HepG2 (cell line): Measurements from ENCODE around the gene SCFD2. TPM values are rescaled to one million over a fixed set of nuclear protein-coding genes. Genes with fewer than 3 reads are reported as not detected.

Experiments
- ATAC-seq: fragments of 200-7000 bp; cut with Tn5 transposase; 3 replicates; pipeline ENCODE4 v1.9.1; 2020; ENCODE audit warnings: mild to moderate bottlenecking, moderate library complexity
- BruUV-seq: library from RNA; stranded (reverse); fragments of 400-500 nt; replicated peaks from 2 replicates; lab custom pipeline; 2021; lab: Mats Ljungman, UMichigan
- CTCF ChIA-PET: fragments of 300-600 bp; formaldehyde crosslinking; extraction: SDS; loops from one replicate; lab custom pipeline; 2021; ENCODE audit warnings: low total read pairs, inconsistent platforms, low intra/inter-chr PET ratio; lab: Yijun Ruan, JAX
- POLR2A ChIA-PET: fragments of 350-600 bp; sonication (Branson Sonifier 250); formaldehyde crosslinking; loops from one replicate; lab custom pipeline; 2020; ENCODE audit warnings: antibody characterized with exemption, inconsistent platforms; lab: Yijun Ruan, JAX
- DNase-seq: peaks from one replicate; pipeline ENCODE4 v3.0.0-alpha.2; 2015; ENCODE audit warnings: low spot score
- FAIRE-seq: peaks from 3 replicates; lab custom pipeline; 2011; peaks lifted over from hg19 to GRCh38; lab: Jason Lieb, UNC
- H2AFZ ChIP-seq: one replicate; pipeline ENCODE4 v1.6.1; 2011; ENCODE audit warnings: low read length, inconsistent platforms
- H3K27ac ChIP-seq: fragments of 300-600 bp; 3 replicates; pipeline ENCODE4 v1.8.0; 2011; ENCODE audit warnings: mixed run types, mild to moderate bottlenecking, mixed read lengths, low read length, inconsistent platforms; ENCODE audit not compliant: insufficient read depth; ENCODE audit errors: extremely low read length
- H3K27me3 ChIP-seq, 2 experiments: fragments of 200-600 bp in 1 of 2; 2 replicates in 1 of 2; 3 replicates in 1 of 2; pipeline versions ENCODE4 v1.6.0 to v1.8.0; 2011; ENCODE audit warnings: low read length in 2 of 2, mild to moderate bottlenecking in 2 of 2, moderate library complexity in 2 of 2, inconsistent platforms in 1 of 2; ENCODE audit not compliant: insufficient read depth in 2 of 2, control insufficient read depth in 1 of 2
- H3K36me3 ChIP-seq, 2 experiments: fragments of 200-600 bp in 1 of 2; replicated peaks in 1 of 2; 2 replicates in 1 of 2; 3 replicates in 1 of 2; pipeline versions ENCODE4 v1.5.1 to v1.8.0; 2011; ENCODE audit warnings: low read length in 2 of 2, inconsistent platforms in 1 of 2; ENCODE audit not compliant: insufficient read depth in 2 of 2, control insufficient read depth in 1 of 2
- H3K4me1 ChIP-seq: 2 replicates; pipeline ENCODE4 v1.5.1; 2012; ENCODE audit warnings: low read length, inconsistent platforms; ENCODE audit not compliant: insufficient read depth
- H3K4me2 ChIP-seq: 2 replicates; pipeline ENCODE4 v1.6.0; 2011; ENCODE audit warnings: low read depth, low read length, inconsistent platforms
- H3K4me3 ChIP-seq, 3 experiments: fragments of 200-600 bp in 1 of 3; sonication (generic), shearing (Covaris generic) in 1 of 3; replicated peaks in 1 of 3; 2 replicates each; pipeline ENCODE4 v1.5.1; 2011 to 2016; ENCODE audit warnings: low read length in 3 of 3, inconsistent platforms in 2 of 3, low read depth in 2 of 3, mild to moderate bottlenecking in 2 of 3, control low read depth in 1 of 3, mixed read lengths in 1 of 3; ENCODE audit not compliant: insufficient read depth in 1 of 3
- H3K79me2 ChIP-seq: one replicate; pipeline ENCODE4 v1.6.1; 2011; ENCODE audit warnings: low read length, inconsistent platforms; ENCODE audit not compliant: insufficient read depth
- H3K9ac ChIP-seq: 2 replicates; pipeline ENCODE4 v1.6.0; 2011; ENCODE audit warnings: mild to moderate bottlenecking, low read depth, low read length, inconsistent platforms; ENCODE audit not compliant: insufficient read depth
- H3K9me3 ChIP-seq: 2 replicates; pipeline ENCODE4 v1.5.1; 2012; ENCODE audit warnings: mild to moderate bottlenecking, low read length
- H4K20me1 ChIP-seq: 2 replicates; pipeline ENCODE4 v1.6.0; 2011; ENCODE audit warnings: inconsistent platforms, mild to moderate bottlenecking, low read length, moderate library complexity; ENCODE audit not compliant: insufficient read depth
- MAFF ChIP-seq: IDR thresholded peaks from 2 replicates; pipeline ENCODE4 v1.6.1; 2011; ENCODE audit warnings: low read depth, low read length, improper control_type of control experiment
- MAFK ChIP-seq, 2 experiments: IDR thresholded peaks in 1 of 2; conservative IDR thresholded peaks in 1 of 2; 2 replicates each; pipeline ENCODE4 v1.6.1; 2011; ENCODE audit warnings: improper control_type of control experiment in 2 of 2, low read length in 2 of 2
- ONECUT2 ChIP-seq: sonication (generic); formaldehyde crosslinking; IDR thresholded peaks from 2 replicates; pipeline ENCODE4 v1.4.0; 2020; ENCODE audit warnings: missing genetic modification reagents
- RFX1 ChIP-seq: fragments of 450-650 bp; IDR thresholded peaks from 2 replicates; pipeline ENCODE4 v1.6.1; 2017
- TCF12 ChIP-seq, 2 experiments: fragments of 450-650 bp in 1 of 2; sonication (generic) in 1 of 2; formaldehyde crosslinking in 1 of 2; IDR thresholded peaks; 2 replicates each; pipeline versions ENCODE4 v1.6.1 to v1.8.0; 2017 to 2022; ENCODE audit warnings: antibody characterized with exemption in 1 of 2, mild to moderate bottlenecking in 1 of 2, missing genetic modification reagents in 1 of 2, moderate library complexity in 1 of 2
- WGBS: methylation state at CpG from one replicate; pipeline ENCODE4 v1.1.6; 2017; ENCODE audit warnings: low lambda C conversion rate; 5-methylcytosine and 5-hydroxymethylcytosine counted together
- in situ Hi-C: cut with HindIII; loops from 2 replicates; pipeline ENCODE4 v1.10.0; 2017; ENCODE audit warnings: low pct_unique_long_range_greater_than_20kb; ENCODE audit not compliant: extremely low pct_ligation_motif_present
- intact Hi-C: fragments of 100-400 bp; cut with micrococcal nuclease; formaldehyde crosslinking; loops from one replicate; pipeline ENCODE4 v1.10.0; 2022; ENCODE audit not compliant: unreplicated experiment
- polyA plus RNA-seq, 8 experiments: library from polyadenylated mRNA; depleted of rRNA in 3 of 8; stranded (reverse) in 7 of 8; unstranded in 1 of 8; fragments of >200 nt; fragmentation: Illumina TruSeq in 4 of 8; extraction: Trizol in 4 of 8; gene quantifications; 2 replicates each; pipeline versions ENCODE4 v1.2.1 to v1.2.3, GENCODE V29; 2011 to 2016; ENCODE audit warnings: low read depth in 4 of 8, missing spikeins in 1 of 8, mixed read lengths in 1 of 8; ENCODE audit not compliant: insufficient read depth in 1 of 8
- total RNA-seq, 5 experiments: library from RNA; depleted of rRNA; stranded (reverse); fragments of >200 nt; fragmentation: Illumina TruSeq; extraction: Trizol; gene quantifications; 2 replicates each; pipeline ENCODE4 v1.2.3, GENCODE V29; 2016; ENCODE audit warnings: low read depth in 1 of 5

Gene SCFD2
- total and polyA plus RNA-seq, 2 of the 13 experiments (the other 11 are each of a cell fraction or from before 2014, with no cell fraction given), result 4.6 to 15.6 TPM

DNA sequence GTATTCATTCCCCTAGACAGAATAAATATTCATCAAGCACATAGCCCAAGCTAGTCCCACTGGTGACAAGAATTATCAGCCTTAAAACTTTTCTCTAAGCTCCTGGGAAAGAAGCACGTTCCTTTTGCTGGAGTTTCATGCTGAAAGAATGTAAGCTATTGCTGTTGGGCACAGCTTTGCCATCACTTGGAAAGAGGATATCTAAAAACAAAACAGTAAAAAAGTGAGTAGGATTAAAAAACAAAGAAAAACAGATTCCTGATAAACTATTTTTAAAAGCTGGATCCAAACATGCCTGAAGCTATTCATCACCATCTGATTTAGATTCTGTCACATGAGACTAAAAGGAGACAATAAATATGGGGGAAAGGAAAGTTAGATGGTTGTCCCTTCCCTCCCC is 176.8 kb downstream of the SCFD2 start (continued):
- TF ChIP-seq TCF12 (IDR thresholded peaks at IDR 0.05), result no peak
- TF ChIP-seq TCF12 (CRISPR knock-in tag; IDR thresholded peaks at IDR 0.05), result no peak

DNA sequence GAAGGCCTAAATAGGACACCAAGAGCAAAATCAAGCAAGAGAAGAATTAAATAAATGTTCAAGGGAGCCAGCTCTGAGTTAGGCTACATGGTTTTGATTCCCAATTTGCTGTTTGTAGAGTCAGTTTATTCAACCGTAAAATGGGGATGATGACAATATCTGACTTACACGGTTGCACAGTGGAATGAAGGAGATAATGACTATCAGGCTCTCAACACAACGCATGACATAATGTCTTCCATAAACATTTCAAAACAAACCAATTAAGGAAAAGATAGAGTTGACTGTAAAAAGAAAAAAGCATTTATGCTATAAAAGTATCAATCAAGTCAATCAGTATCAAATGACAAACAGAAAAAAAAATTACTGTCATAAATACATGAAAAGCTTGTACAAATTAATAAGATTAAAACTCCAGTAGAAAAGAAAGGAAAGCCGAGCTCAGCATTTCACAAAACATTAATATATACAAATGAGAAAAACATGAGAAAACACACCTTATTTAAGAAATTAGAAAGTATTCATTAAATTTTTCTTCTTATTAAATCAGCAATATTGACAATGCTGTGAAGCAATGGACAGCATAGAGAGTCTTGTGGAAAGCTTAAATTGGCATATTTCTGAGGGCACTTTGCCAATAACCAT is 179.0 kb downstream of the SCFD2 start:
- TF ChIP-seq MAFK (conservative IDR thresholded peaks at IDR 0.05 in 1 of 2, IDR thresholded peaks at IDR 0.05 in 1 of 2; ENCODE audit: low read length in 2 of 2), result peak; percentile 76 to 95
- TF ChIP-seq MAFF, result peak; percentile 83
- TF ChIP-seq RFX1, result no peak
- no peak for TF ChIP-seq ONECUT2 (CRISPR knock-in tag)
- Histone ChIP-seq H3K9ac (no peak overlapping the region), H3K4me1 (peaks cover 41% of the 10 kb centered on the region), H3K9me3 (no peaks in the 10 kb centered on the region), H4K20me1 (no peaks in the 10 kb centered on the region), H3K27ac (peak overlapping the region; percentile 80), H3K4me2 (no peak overlapping the region), H3K4me3 (no peak overlapping the region), H3K79me2 (no peaks in the 10 kb centered on the region), H3K36me3 (no peaks in the 10 kb centered on the region), H3K27me3 (no peaks in the 10 kb centered on the region), H2AFZ (no peak overlapping the region)
- no peak for DNase-seq
- FAIRE-seq, result no peak
- in situ Hi-C loops, result loop anchor here (25.0 kb wide), 2 partner anchors 425 to 1050 kb away; partner anchors contain the start of gene PDGFRA
- 85% methylated on average over 4 of the region's 4 CpGs for WGBS
- CTCF ChIA-PET, result no interaction called here
- intact Hi-C loops, result loop anchor here (5.0 kb wide), 2 partner anchors 120 to 180 kb away; partner anchors contain the start of gene SCFD2
- no TSS peak for BruUV-seq
- no peak for ATAC-seq
- POLR2A ChIA-PET, result interaction anchor here (1.7 kb wide), 1 partner anchor 167 kb away, joined by 13 read pairs; no protein-coding TSS in a partner anchor
